HUES64 (cell line): ENCODE results near the gene NUAK1.

Experiments used
- H3K27ac ChIP-seq: 2 replicates; pipeline ENCODE4 v1.7.0; 2013; ENCODE audit warnings: low read depth, low read length, inconsistent platforms
- H3K27me3 ChIP-seq: 2 replicates; pipeline ENCODE4 v1.6.1; 2013; ENCODE audit warnings: mild to moderate bottlenecking, low read length; ENCODE audit not compliant: insufficient read depth
- H3K36me3 ChIP-seq: 2 replicates; pipeline ENCODE4 v1.6.1; 2013; ENCODE audit warnings: mild to moderate bottlenecking, low read length; ENCODE audit not compliant: insufficient read depth
- H3K4me1 ChIP-seq: 2 replicates; pipeline ENCODE4 v1.6.1; 2013; ENCODE audit warnings: mild to moderate bottlenecking, low read length, moderate library complexity; ENCODE audit not compliant: insufficient read depth
- H3K4me3 ChIP-seq: 2 replicates; pipeline ENCODE4 v1.5.1; 2013; ENCODE audit warnings: mild to moderate bottlenecking, low read length, moderate library complexity
- H3K9ac ChIP-seq: 2 replicates; pipeline ENCODE4 v1.6.1; 2013; ENCODE audit warnings: mild to moderate bottlenecking, low read depth, low read length
- H3K9me3 ChIP-seq: 2 replicates; pipeline ENCODE4 v1.6.1; 2013; ENCODE audit warnings: low read depth, low read length; ENCODE audit not compliant: insufficient read depth
- WGBS: fragments of 150-250, 120-280 bp; methylation state at CpG from one replicate; pipeline ENCODE4 v1.1.7; 2013; ENCODE audit warnings: missing lambda C conversion rate; 5-methylcytosine and 5-hydroxymethylcytosine counted together

NUAK1 gene

GRCh38 chr12:106137530-106138356, 1.0 kb downstream of the NUAK1 start:
- peaks cover 16% of the 10 kb centered on the region for H3K27me3 ChIP-seq
- no peaks in the 10 kb centered on the region for H3K36me3 ChIP-seq
- peak overlapping the region; percentile 96 for H3K9ac ChIP-seq
- whole genome bisulfite sequencing, result 2% methylated on average over 20 of the region's 20 CpGs
- peaks cover 59% of the 10 kb centered on the region for H3K4me1 ChIP-seq
- peak overlapping the region; percentile 81 for H3K4me3 ChIP-seq
- H3K9me3 ChIP-seq, result no peaks in the 10 kb centered on the region
- H3K27ac ChIP-seq, result no peak overlapping the region

GRCh38 chr12:106136263-106136662, 2.5 kb downstream of the NUAK1 start:
- peaks cover 16% of the 10 kb centered on the region for H3K27me3 ChIP-seq
- H3K9ac ChIP-seq, result peak overlapping the region; percentile 12
- no peaks in the 10 kb centered on the region for H3K36me3 ChIP-seq
- WGBS, result 2% methylated on average over 13 of the region's 13 CpGs
- H3K9me3 ChIP-seq, result no peaks in the 10 kb centered on the region
- peaks cover 67% of the 10 kb centered on the region for H3K4me1 ChIP-seq
- H3K27ac ChIP-seq, result no peak overlapping the region
- peak overlapping the region; percentile 81 for H3K4me3 ChIP-seq

- Histone ChIP-seq H3K4me3 (peak overlapping the region; percentile 20; the same call in 1 of the 2 replicates), H3K9me3 (no peaks in the 10 kb centered on the region), H3K9ac (no peak overlapping the region), H3K27me3 (peaks cover 16% of the 10 kb centered on the region), H3K36me3 (no peaks in the 10 kb centered on the region), H3K4me1 (peaks cover 68% of the 10 kb centered on the region), H3K27ac (0 out of 2 replicates have a peak overlapping the region, but pooled peaks have one; percentile 22)
- WGBS, result 30% methylated on average over 4 of the region's 4 CpGs
Measured at GRCh38 chr12:106135781-106136180, 3.0 kb downstream of the NUAK1 start.

GRCh38 chr12:106135075-106135474, 3.7 kb downstream of the NUAK1 start:
- peaks cover 69% of the 10 kb centered on the region for H3K4me1 ChIP-seq
- H3K9ac ChIP-seq, result no peak overlapping the region
- WGBS, result 66% methylated on average over 4 of the region's 6 CpGs
- no peaks in the 10 kb centered on the region for H3K36me3 ChIP-seq
- no peaks in the 10 kb centered on the region for H3K9me3 ChIP-seq
- no peak overlapping the region for H3K4me3 ChIP-seq
- H3K27me3 ChIP-seq, result peaks cover 16% of the 10 kb centered on the region
- peak overlapping the region; percentile 12; the same call in 1 of the 2 replicates for H3K27ac ChIP-seq

- 87% methylated on average over 3 of the region's 3 CpGs for WGBS
- Histone ChIP-seq H3K4me1 (peaks cover 70% of the 10 kb centered on the region), H3K27me3 (peaks cover 16% of the 10 kb centered on the region), H3K4me3 (no peak overlapping the region), H3K9ac (no peak overlapping the region), H3K9me3 (no peaks in the 10 kb centered on the region), H3K36me3 (no peaks in the 10 kb centered on the region), H3K27ac (peak overlapping the region; percentile 81)
Measured at GRCh38 chr12:106134294-106134949, 4.3 kb downstream of the NUAK1 start.

- 67% methylated on average over 4 of the region's 4 CpGs for WGBS
- H3K27ac ChIP-seq, result peak overlapping the region; percentile 81
- peaks cover 80% of the 10 kb centered on the region for H3K4me1 ChIP-seq
- H3K36me3 ChIP-seq, result no peaks in the 10 kb centered on the region
- peaks cover 16% of the 10 kb centered on the region for H3K27me3 ChIP-seq
- no peaks in the 10 kb centered on the region for H3K9me3 ChIP-seq
- no peak overlapping the region; the same call in 1 of the 2 replicates for H3K9ac ChIP-seq
- H3K4me3 ChIP-seq, result no peak overlapping the region
Measured at GRCh38 chr12:106133136-106134087, 5.3 kb downstream of the NUAK1 start.

- peak overlapping the region; percentile 49 for H3K9ac ChIP-seq
- H3K27me3 ChIP-seq, result peaks cover 8% of the 10 kb centered on the region
- no peaks in the 10 kb centered on the region for H3K9me3 ChIP-seq
- peaks cover 84% of the 10 kb centered on the region for H3K4me1 ChIP-seq
- no peak overlapping the region for H3K4me3 ChIP-seq
- H3K27ac ChIP-seq, result peak overlapping the region; percentile 64
- H3K36me3 ChIP-seq, result no peaks in the 10 kb centered on the region
- WGBS, result 65% methylated on average over 7 of the region's 7 CpGs
Measured at GRCh38 chr12:106132175-106133135, 6.3 kb downstream of the NUAK1 start.

GRCh38 chr12:106131676-106132075, 7.1 kb downstream of the NUAK1 start:
- no peaks in the 10 kb centered on the region for H3K36me3 ChIP-seq
- H3K27ac ChIP-seq, result peak overlapping the region; percentile 64
- peak overlapping the region; percentile 21; the same call in 1 of the 2 replicates for H3K9ac ChIP-seq
- 51% methylated on average over 5 of the region's 5 CpGs for WGBS
- H3K4me1 ChIP-seq, result peaks cover 82% of the 10 kb centered on the region
- no peak overlapping the region for H3K4me3 ChIP-seq
- H3K27me3 ChIP-seq, result peaks cover under 1% of the 10 kb centered on the region; the same call in 1 of the 2 replicates
- no peaks in the 10 kb centered on the region for H3K9me3 ChIP-seq

- no peaks in the 10 kb centered on the region for H3K27me3 ChIP-seq
- H3K9me3 ChIP-seq, result no peaks in the 10 kb centered on the region
- no peak overlapping the region for H3K4me3 ChIP-seq
- H3K9ac ChIP-seq, result no peak overlapping the region
- 83% methylated on average over 8 of the region's 8 CpGs for WGBS
- H3K36me3 ChIP-seq, result no peaks in the 10 kb centered on the region
- no peak overlapping the region for H3K27ac ChIP-seq
- peaks cover 78% of the 10 kb centered on the region for H3K4me1 ChIP-seq
Measured at GRCh38 chr12:106130474-106131113, 8.2 kb downstream of the NUAK1 start.
